Measurements from ENCODE around the gene FALEC. TPM values are rescaled to one million over a fixed set of nuclear protein-coding genes. Genes with fewer than 3 reads are reported as not detected.

Gene FALEC
- total RNA-seq, 1 donor from 2014 or later, result 0.43 TPM

- Histone ChIP-seq H3K79me2 (ENCODE audit: insufficient read depth, low read length) (peaks cover 74% of the 10 kb centered on the region), H3K9me3 (ENCODE audit: insufficient read depth, low read depth, low read length) (no peaks in the 10 kb centered on the region), H3K27ac (ENCODE audit: low read depth, low read length) (peak overlapping the region; percentile 99), H3K27me3 (ENCODE audit: insufficient read depth, low read length) (no peaks in the 10 kb centered on the region), H3K9ac (ENCODE audit: low read length) (peak overlapping the region; percentile 84), H3K4me1 (ENCODE audit: insufficient read depth, low read length) (peaks cover 65% of the 10 kb centered on the region), H3K36me3 (ENCODE audit: insufficient read depth, low read length) (no peaks in the 10 kb centered on the region), H2AFZ (ENCODE audit: low read depth, low read length) (no peak overlapping the region), H4K20me1 (ENCODE audit: insufficient read depth, low read length) (peaks cover 46% of the 10 kb centered on the region), H3K4me3 (ENCODE audit: insufficient read depth, low read depth, low read length) (peak overlapping the region; percentile 2), H3K4me2 (ENCODE audit: low read length) (peak overlapping the region; percentile 74)
- Mint-ChIP-seq H3K36me3 (ENCODE audit: low read depth, unreplicated experiment) (peaks cover 5% of the 10 kb centered on the region), H3K4me3 (ENCODE audit: unreplicated experiment) (peak overlapping the region; percentile 77), H3K27ac (ENCODE audit: unreplicated experiment) (peak overlapping the region; percentile 99), H3K4me1 (ENCODE audit: low read depth, unreplicated experiment) (peaks cover 67% of the 10 kb centered on the region), H3K27me3 (ENCODE audit: low read depth, unreplicated experiment) (no peaks in the 10 kb centered on the region), H3K9me3 (ENCODE audit: unreplicated experiment) (no peaks in the 10 kb centered on the region)
- TF ChIP-seq EZH2 (IDR thresholded peaks at IDR 0.05; ENCODE audit: insufficient read depth, low read length) (no peak), CTCF (IDR thresholded peaks at IDR 0.05; ENCODE audit: insufficient read depth, low read depth, low read length) (no peak)
- FAIRE-seq (no peak), DNase-seq (ENCODE audit: low read depth) (no peak)
Observed at GRCh38 chr1:150567341-150567716, 51.8 kb downstream of the FALEC start.

GRCh38 chr1:150567717-150568593 is 52.4 kb downstream of the FALEC start:
- H3K4me2 ChIP-seq (ENCODE audit: low read length), result peak overlapping the region; percentile 74

More at GRCh38 chr1:150567717-150568593, 52.4 kb downstream of the FALEC start:
- H3K9me3 ChIP-seq (ENCODE audit: insufficient read depth, low read depth, low read length), result no peaks in the 10 kb centered on the region
- no peaks in the 10 kb centered on the region for H3K27me3 ChIP-seq (ENCODE audit: insufficient read depth, low read length)
- peaks cover 6% of the 10 kb centered on the region for H3K36me3 ChIP-seq (ENCODE audit: insufficient read depth, low read length)
- peak overlapping the region; percentile 99 for H3K27ac ChIP-seq (ENCODE audit: low read depth, low read length)
- Mint-ChIP-seq H3K27ac (ENCODE audit: unreplicated experiment) (peak overlapping the region; percentile 99), H3K9me3 (ENCODE audit: unreplicated experiment) (no peaks in the 10 kb centered on the region), H3K36me3 (ENCODE audit: low read depth, unreplicated experiment) (peaks cover 7% of the 10 kb centered on the region), H3K4me3 (ENCODE audit: unreplicated experiment) (peak overlapping the region; percentile 77), H3K27me3 (ENCODE audit: low read depth, unreplicated experiment) (no peaks in the 10 kb centered on the region), H3K4me1 (ENCODE audit: low read depth, unreplicated experiment) (peaks cover 67% of the 10 kb centered on the region)
- H4K20me1 ChIP-seq (ENCODE audit: insufficient read depth, low read length), result peaks cover 52% of the 10 kb centered on the region
- H3K4me1 ChIP-seq (ENCODE audit: insufficient read depth, low read length), result peaks cover 60% of the 10 kb centered on the region
- peaks cover 75% of the 10 kb centered on the region for H3K79me2 ChIP-seq (ENCODE audit: insufficient read depth, low read length)
- FAIRE-seq (peak; percentile 32), DNase-seq (ENCODE audit: low read depth) (peak; percentile 97)
- peak overlapping the region; percentile 2 for H3K4me3 ChIP-seq (ENCODE audit: insufficient read depth, low read depth, low read length)
- TF ChIP-seq EZH2 (IDR thresholded peaks at IDR 0.05; ENCODE audit: insufficient read depth, low read length) (no peak), CTCF (IDR thresholded peaks at IDR 0.05; ENCODE audit: insufficient read depth, low read depth, low read length) (no peak)
- no peak overlapping the region for H2AFZ ChIP-seq (ENCODE audit: low read depth, low read length)
- peak overlapping the region; percentile 84 for H3K9ac ChIP-seq (ENCODE audit: low read length)
